ENCODE results near the gene PLXNA4. TPM values are rescaled to one million over a fixed set of nuclear protein-coding genes. Genes with fewer than 3 reads are reported as not detected.

PLXNA4 gene
- total RNA-seq, 1 donor from 2014 or later = 0.38 TPM

- peaks cover 3% of the 10 kb centered on the region for H3K27me3 Mint-ChIP-seq
- no peak overlapping the region for H3K27ac Mint-ChIP-seq
- no peaks in the 10 kb centered on the region for H3K36me3 Mint-ChIP-seq (ENCODE audit: insufficient read depth)
- no peak for DNase-seq (ENCODE audit: low spot score, unreplicated experiment)
- no peak overlapping the region for H3K4me3 Mint-ChIP-seq (ENCODE audit: low read depth)
- no peaks in the 10 kb centered on the region for H3K9me3 Mint-ChIP-seq (ENCODE audit: low read depth)
- no peak for TF ChIP-seq CTCF (IDR thresholded peaks at IDR 0.05; ENCODE audit: unreplicated experiment)
- H3K4me1 Mint-ChIP-seq (ENCODE audit: low read depth) = peaks cover 19% of the 10 kb centered on the region
These were observed 321.8 kb downstream of the PLXNA4 start for GRCh38 chr7:132254455-132254854.

- Mint-ChIP-seq H3K9me3 (ENCODE audit: low read depth) (no peaks in the 10 kb centered on the region), H3K27me3 (no peaks in the 10 kb centered on the region), H3K4me1 (ENCODE audit: low read depth) (peaks cover 19% of the 10 kb centered on the region), H3K27ac (no peak overlapping the region), H3K4me3 (ENCODE audit: low read depth) (no peak overlapping the region), H3K36me3 (ENCODE audit: insufficient read depth) (no peaks in the 10 kb centered on the region)
- no peak for DNase-seq (ENCODE audit: low spot score, unreplicated experiment)
- TF ChIP-seq CTCF (IDR thresholded peaks at IDR 0.05; ENCODE audit: unreplicated experiment) = no peak
These were observed 323.5 kb downstream of the PLXNA4 start for GRCh38 chr7:132252793-132253100.

- TF ChIP-seq CTCF (IDR thresholded peaks at IDR 0.05; ENCODE audit: unreplicated experiment) = no peak
These were observed 325.0 kb downstream of the PLXNA4 start for GRCh38 chr7:132251327-132251659.

GRCh38 chr7:132250480-132251326 lies 325.6 kb downstream of the PLXNA4 start:
- DNase-seq (ENCODE audit: low spot score, unreplicated experiment) = no peak
- Mint-ChIP-seq H3K27me3 (no peaks in the 10 kb centered on the region), H3K27ac (no peak overlapping the region), H3K9me3 (ENCODE audit: low read depth) (peaks cover under 1% of the 10 kb centered on the region), H3K4me3 (ENCODE audit: low read depth) (no peak overlapping the region), H3K4me1 (ENCODE audit: low read depth) (peaks cover 15% of the 10 kb centered on the region), H3K36me3 (ENCODE audit: insufficient read depth) (no peaks in the 10 kb centered on the region)
- no peak for TF ChIP-seq CTCF (IDR thresholded peaks at IDR 0.05; ENCODE audit: unreplicated experiment)

More at GRCh38 chr7:132251327-132251659, 325.0 kb downstream of the PLXNA4 start:
- DNase-seq (ENCODE audit: low spot score, unreplicated experiment) = no peak
- Mint-ChIP-seq H3K36me3 (ENCODE audit: insufficient read depth) (no peaks in the 10 kb centered on the region), H3K4me1 (ENCODE audit: low read depth) (peaks cover 19% of the 10 kb centered on the region), H3K4me3 (ENCODE audit: low read depth) (no peak overlapping the region), H3K27me3 (no peaks in the 10 kb centered on the region), H3K27ac (no peak overlapping the region), H3K9me3 (ENCODE audit: low read depth) (no peaks in the 10 kb centered on the region)

GRCh38 chr7:132249256-132249971 lies 326.9 kb downstream of the PLXNA4 start:
- H3K4me3 Mint-ChIP-seq (ENCODE audit: low read depth) = no peak overlapping the region
- TF ChIP-seq CTCF (IDR thresholded peaks at IDR 0.05; ENCODE audit: unreplicated experiment) = peak; percentile 38
- no peak for DNase-seq (ENCODE audit: low spot score, unreplicated experiment)
- H3K4me1 Mint-ChIP-seq (ENCODE audit: low read depth) = peaks cover 14% of the 10 kb centered on the region
- H3K36me3 Mint-ChIP-seq (ENCODE audit: insufficient read depth) = no peaks in the 10 kb centered on the region
- no peak overlapping the region for H3K27ac Mint-ChIP-seq
- H3K27me3 Mint-ChIP-seq = no peaks in the 10 kb centered on the region
- peaks cover 4% of the 10 kb centered on the region for H3K9me3 Mint-ChIP-seq (ENCODE audit: low read depth)

Data from progenitor cell of endocrine pancreas (in vitro differentiated cells).